Measurements from ENCODE around the gene EIF2D. TPM values are rescaled to one million over a fixed set of nuclear protein-coding genes. Genes with fewer than 3 reads are reported as not detected.

EIF2D gene
- total and polyA plus RNA-seq, 2 of the 4 experiments (the other 2 are of a cell fraction), result 64.3 to 69.4 TPM

- POLR2A ChIA-PET (ENCODE audit: unreplicated experiment), result no interaction called here
- DNase-seq (no peak), ATAC-seq (ENCODE audit: low read depth) (no peak)
- dilution Hi-C loops (cut with HindIII; ENCODE audit: low sequenced_read_pairs, unreplicated experiment) (no loop called here), intact Hi-C loops (cut with micrococcal nuclease) (no loop called here), in situ Hi-C loops (cut with MboI; ENCODE audit: low sequenced_read_pairs) (no loop called here)
- H3K36me3 ChIP-seq (ENCODE audit: control insufficient read depth, insufficient read depth, low read length), result no peaks in the 10 kb centered on the region
- H4K5ac ChIP-seq (ENCODE audit: low read depth, low read length), result no peak overlapping the region
- H2BK120ac ChIP-seq (ENCODE audit: low read depth, low read length), result no peak overlapping the region
- H3K18ac ChIP-seq (ENCODE audit: low read depth, low read length), result no peak overlapping the region
- H3K9me3 ChIP-seq (ENCODE audit: control insufficient read depth, insufficient read depth, low read length), result no peaks in the 10 kb centered on the region
- H3K4me1 ChIP-seq (ENCODE audit: control insufficient read depth, insufficient read depth, low read length), result peaks cover 4% of the 10 kb centered on the region; the same call in 1 of the 2 replicates
- H2BK20ac ChIP-seq (ENCODE audit: low read depth, low read length), result no peak overlapping the region
- peaks cover 4% of the 10 kb centered on the region for H3K27me3 ChIP-seq (ENCODE audit: control insufficient read depth, insufficient read depth, low read length)
- no CpG with 5 or more reads among the region's 6 CpGs for WGBS, 2 experiments (ENCODE audit: extremely low coverage in 2 of 2, insufficient read length in 1 of 2)
- no peak overlapping the region for H2AK9ac ChIP-seq (replicated peaks; ENCODE audit: low read depth, low read length, poor library complexity)
- no peak overlapping the region for H4K91ac ChIP-seq (ENCODE audit: insufficient read depth, low read depth, low read length)
- peaks cover 7% of the 10 kb centered on the region; the same call in 1 of the 2 replicates for H3K9me1 ChIP-seq (ENCODE audit: insufficient read depth, low read length)
- H2AFZ ChIP-seq (replicated peaks; ENCODE audit: low read length, poor library complexity), result no peak overlapping the region
- no peak overlapping the region for H2BK15ac ChIP-seq (ENCODE audit: low read depth, low read length)
- no TSS peak for BruUV-seq (replicated peaks)
- no peak overlapping the region for H3K14ac ChIP-seq (replicated peaks; ENCODE audit: low read depth, low read length)
- H3K27ac ChIP-seq (ENCODE audit: insufficient read depth, low read length), result no peak overlapping the region
- TF ChIP-seq BHLHE40 (IDR thresholded peaks at IDR 0.05; ENCODE audit: low read depth, low read length) (no peak), MAZ (IDR thresholded peaks at IDR 0.05; ENCODE audit: borderline replicate concordance, low read depth, low read length) (no peak), ELK1 (IDR thresholded peaks at IDR 0.05; ENCODE audit: borderline replicate concordance, low read depth, low read length) (no peak), MXI1 (IDR thresholded peaks at IDR 0.05; ENCODE audit: borderline replicate concordance, low read depth, low read length) (no peak), FOS (IDR thresholded peaks at IDR 0.05; ENCODE audit: low read depth, low read length) (no peak), POLR2A (IDR thresholded peaks at IDR 0.05; ENCODE audit: low read depth, low read length) (no peak), RFX5 (IDR thresholded peaks at IDR 0.05; ENCODE audit: low read depth, low read length) (no peak)
- no peak overlapping the region for H3K4me3 ChIP-seq (ENCODE audit: insufficient read depth, low read depth, low read length)
- H2AK5ac ChIP-seq (ENCODE audit: low read depth, low read length), result no peak overlapping the region
- H4K20me1 ChIP-seq (ENCODE audit: insufficient read depth, low read length), result 0 out of 2 replicates have a peak, but pooled peaks cover 12% of the 10 kb centered on the region
- no peak overlapping the region for H3K23ac ChIP-seq (ENCODE audit: low read depth, low read length)
- no peaks in the 10 kb centered on the region for H3K79me1 ChIP-seq (ENCODE audit: low read depth in 1 of 2, low read length in 2 of 2)
- H3K9ac ChIP-seq (ENCODE audit: low read depth, low read length), result no peak overlapping the region
- no peak overlapping the region for H4K8ac ChIP-seq (ENCODE audit: low read depth in 2 of 2, low read length in 2 of 2)
- no peak overlapping the region for H3K4me2 ChIP-seq (ENCODE audit: low read depth, low read length)
- no peak overlapping the region for H2BK5ac ChIP-seq (ENCODE audit: low read depth, low read length, poor library complexity, severe bottlenecking)
- no peak overlapping the region for H3K4ac ChIP-seq (ENCODE audit: low read depth, low read length)
- H3K56ac ChIP-seq (ENCODE audit: extremely low read depth, insufficient read depth, low read length), result no peak overlapping the region
- CTCF ChIA-PET, result no interaction called here
Observed at GRCh38 chr1:206558794-206559671, 53.2 kb downstream of the EIF2D start.
